ENCODE data around the gene BTBD8. TPM values are rescaled to one million over a fixed set of nuclear protein-coding genes. Genes with fewer than 3 reads are reported as not detected.
"Not testable (repeated sequence)": the region's sequence is repeated elsewhere in the genome, so short reads cannot be mapped to it uniquely, and the experiment has no call there.

The BTBD8 gene
- total RNA-seq, 1 donor from 2014 or later, result 8.7 TPM

DNA sequence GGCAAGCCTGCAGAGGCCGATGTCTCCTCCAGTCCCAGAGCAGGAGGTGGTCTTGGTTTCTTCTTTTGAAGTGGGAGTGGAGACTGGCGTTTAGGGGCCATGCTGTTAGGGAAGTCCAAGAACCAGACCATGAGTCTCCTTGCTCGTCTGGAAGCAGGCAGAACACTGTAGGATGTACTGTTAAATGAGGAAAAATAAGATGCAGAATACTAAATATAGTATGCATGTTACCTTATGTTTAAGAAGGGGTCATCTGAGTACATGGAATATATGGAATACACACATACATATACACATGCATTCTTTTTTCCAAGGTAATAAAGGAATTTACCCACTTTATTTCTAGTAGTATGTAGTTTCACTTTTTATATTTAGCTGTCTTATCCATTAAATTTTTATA lies 4.8 kb upstream of the BTBD8 start, which contains the start of gene SETSIP:
Gene SETSIP (minus strand): TSS at position 101 of the 400 bp plus-strand sequence. CDS start 0 bp downstream, at position 101.
- TF ChIP-seq, protein P1, sequence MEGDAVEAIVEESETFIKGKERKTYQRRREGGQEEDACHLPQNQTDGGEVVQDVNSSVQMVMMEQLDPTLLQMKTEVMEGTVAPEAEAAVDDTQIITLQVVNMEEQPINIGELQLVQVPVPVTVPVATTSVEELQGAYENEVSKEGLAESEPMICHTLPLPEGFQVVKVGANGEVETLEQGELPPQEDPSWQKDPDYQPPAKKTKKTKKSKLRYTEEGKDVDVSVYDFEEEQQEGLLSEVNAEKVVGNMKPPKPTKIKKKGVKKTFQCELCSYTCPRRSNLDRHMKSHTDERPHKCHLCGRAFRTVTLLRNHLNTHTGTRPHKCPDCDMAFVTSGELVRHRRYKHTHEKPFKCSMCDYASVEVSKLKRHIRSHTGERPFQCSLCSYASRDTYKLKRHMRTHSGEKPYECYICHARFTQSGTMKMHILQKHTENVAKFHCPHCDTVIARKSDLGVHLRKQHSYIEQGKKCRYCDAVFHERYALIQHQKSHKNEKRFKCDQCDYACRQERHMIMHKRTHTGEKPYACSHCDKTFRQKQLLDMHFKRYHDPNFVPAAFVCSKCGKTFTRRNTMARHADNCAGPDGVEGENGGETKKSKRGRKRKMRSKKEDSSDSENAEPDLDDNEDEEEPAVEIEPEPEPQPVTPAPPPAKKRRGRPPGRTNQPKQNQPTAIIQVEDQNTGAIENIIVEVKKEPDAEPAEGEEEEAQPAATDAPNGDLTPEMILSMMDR (conservative IDR thresholded peaks at IDR 0.05; ENCODE audit: low read depth, low read length), result no peak
- no peak for DNase-seq (ENCODE audit: low read depth)

DNA sequence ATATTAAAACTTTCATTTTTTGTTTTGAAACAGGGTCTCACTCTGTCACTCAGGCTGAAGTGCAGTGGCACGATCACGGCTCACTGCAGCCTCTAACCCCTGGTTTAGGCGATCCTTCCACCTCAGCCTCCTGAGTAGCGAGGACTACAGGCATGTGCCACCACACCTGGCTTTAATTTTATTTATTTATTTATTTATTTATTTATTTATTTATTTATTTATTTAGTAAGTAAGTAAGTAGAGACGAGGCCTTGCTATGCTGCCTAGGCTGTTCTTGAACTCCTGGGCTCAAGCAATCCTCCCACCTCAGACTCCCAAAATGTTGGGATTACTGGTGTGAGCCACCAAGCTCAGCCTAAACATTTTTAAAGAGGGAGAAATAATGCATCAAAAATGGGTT lies 3.8 kb upstream of the BTBD8 start:
- H3K4me3 ChIP-seq (ENCODE audit: low read depth, low read length), result no peak overlapping the region
- TF ChIP-seq, protein P1 (conservative IDR thresholded peaks at IDR 0.05; ENCODE audit: low read depth, low read length), result no peak
- no peak for DNase-seq (ENCODE audit: low read depth)

More for the DNA sequence above, 4.8 kb upstream of the BTBD8 start, which contains the start of gene SETSIP:
- H3K4me3 ChIP-seq (ENCODE audit: low read depth, low read length), result no peak within 1 kb of the TSS

DNA sequence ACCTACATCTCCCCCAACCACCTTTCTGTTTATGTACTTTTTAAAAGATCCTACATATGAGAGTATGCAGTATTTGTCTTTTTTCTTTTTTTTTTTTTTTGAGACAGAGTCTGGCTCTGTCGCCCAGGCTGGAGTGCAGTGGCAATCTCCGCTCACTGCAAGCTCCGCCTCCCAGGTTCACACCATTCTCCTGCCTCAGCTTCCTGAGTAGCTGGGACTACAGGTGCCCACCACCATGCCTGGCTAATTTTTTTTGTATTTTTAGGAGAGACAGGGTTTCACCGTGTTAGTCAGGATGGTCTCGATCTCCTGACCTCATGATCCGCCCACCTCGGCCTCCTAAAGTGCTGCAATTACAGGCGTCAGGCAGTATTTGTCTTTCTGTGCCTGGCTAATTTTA lies 2.1 kb upstream of the BTBD8 start:
- not testable (repeated sequence) for DNase-seq (ENCODE audit: low read depth); H3K4me3 ChIP-seq (ENCODE audit: low read depth, low read length)

DNA sequence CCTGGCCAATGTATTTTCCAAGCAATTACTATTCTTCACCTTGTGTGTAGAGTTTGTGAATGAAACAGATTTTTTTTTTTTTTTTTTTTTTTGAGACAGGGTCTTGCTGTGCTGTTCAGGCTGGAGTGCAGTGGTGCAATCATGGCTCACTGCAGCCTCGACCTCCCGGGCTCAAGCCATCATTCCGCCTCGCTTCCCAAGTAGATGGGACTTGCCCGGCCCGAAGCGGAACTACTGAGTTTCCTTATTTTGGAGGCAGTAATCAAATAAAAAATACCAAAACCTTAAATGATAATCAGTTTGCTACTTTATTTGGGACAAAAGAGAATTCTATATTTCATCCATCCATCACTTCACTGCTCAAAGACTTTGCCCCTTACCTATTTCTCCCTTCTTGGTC lies 704 bp upstream of the BTBD8 start:
- H3K4me3 ChIP-seq (ENCODE audit: low read depth, low read length), result no peak overlapping the region
- TF ChIP-seq, protein P1 (conservative IDR thresholded peaks at IDR 0.05; ENCODE audit: low read depth, low read length), result no peak
- no peak for DNase-seq (ENCODE audit: low read depth)

DNA sequence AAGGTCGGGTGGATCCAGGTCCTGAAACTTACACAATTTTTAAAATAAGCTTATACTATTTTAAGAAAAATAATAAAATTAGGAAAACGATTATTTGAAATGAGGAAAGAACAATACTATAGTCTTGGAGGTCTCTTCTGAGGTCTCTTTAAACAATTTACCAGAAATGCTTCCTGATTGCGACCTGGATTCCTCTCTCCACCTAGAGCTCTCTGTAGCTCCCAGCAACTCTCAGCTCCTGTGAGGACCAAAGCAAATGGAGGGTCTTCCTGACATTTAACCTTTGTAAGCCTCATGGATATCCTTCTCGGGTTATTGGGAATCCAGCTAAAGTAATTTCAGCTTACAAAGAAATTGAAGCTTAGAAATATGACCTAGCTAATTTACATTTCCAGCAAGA lies 886 bp downstream of the BTBD8 start:
- peak overlapping the region; percentile 80 for H3K4me3 ChIP-seq (ENCODE audit: low read depth, low read length)
- no peak for DNase-seq (ENCODE audit: low read depth)
- TF ChIP-seq, protein P1 (conservative IDR thresholded peaks at IDR 0.05; ENCODE audit: low read depth, low read length), result no peak

DNA sequence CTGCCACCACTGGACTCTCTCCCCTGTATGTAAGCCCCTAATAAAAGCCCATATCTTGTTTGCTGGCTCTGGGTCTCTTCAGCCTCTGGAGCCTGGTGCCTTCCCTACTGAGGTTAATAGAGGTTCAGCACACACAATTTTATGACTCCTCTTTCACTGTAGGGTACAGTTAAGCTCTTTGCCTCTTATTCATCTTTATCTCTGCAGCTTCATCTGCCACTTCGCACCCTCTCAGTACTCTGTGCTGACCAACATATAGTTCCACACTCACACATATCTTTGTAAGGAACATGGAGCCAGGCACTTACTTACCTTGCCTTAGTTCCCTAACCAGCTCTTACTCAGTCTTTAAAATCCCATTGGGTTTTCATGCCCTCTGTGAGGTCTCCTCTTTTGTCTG lies 4.5 kb downstream of the BTBD8 start:
- H3K4me3 ChIP-seq (ENCODE audit: low read depth, low read length), result no peak overlapping the region
- no peak for DNase-seq (ENCODE audit: low read depth)
- TF ChIP-seq, protein P1 (conservative IDR thresholded peaks at IDR 0.05; ENCODE audit: low read depth, low read length), result no peak

DNA sequence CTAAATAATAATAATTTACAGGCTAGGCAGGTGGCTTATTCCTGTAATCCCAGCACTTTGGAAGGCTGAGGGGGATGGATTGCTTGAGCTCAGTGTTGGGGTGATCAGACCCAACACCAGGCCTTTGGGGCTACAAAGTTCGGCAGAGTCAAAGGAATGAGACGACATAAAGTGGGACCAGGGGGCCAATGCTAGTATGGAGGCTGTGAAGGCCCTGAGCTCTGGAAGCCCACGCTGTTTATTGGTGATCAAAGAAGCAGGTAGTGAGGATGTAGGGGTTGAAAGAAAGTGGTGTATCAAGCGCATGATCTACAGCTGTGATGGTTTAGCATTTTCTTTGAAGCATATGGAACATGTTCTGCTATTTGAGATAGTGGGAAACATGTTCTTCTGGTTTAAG lies 5.6 kb downstream of the BTBD8 start:
- no peak for DNase-seq (ENCODE audit: low read depth)
- TF ChIP-seq, protein P1 (conservative IDR thresholded peaks at IDR 0.05; ENCODE audit: low read depth, low read length), result no peak
- no peak overlapping the region for H3K4me3 ChIP-seq (ENCODE audit: low read depth, low read length)
